Stimulated activated naive CD8-positive, alpha-beta T cell treated with anti-CD3 and anti-CD28 coated beads, Interleukin-15, amount 100 ng/mL, for 72 hours (primary cell): ENCODE data around the gene XG.
"Not testable (repeated sequence)": the region's sequence is repeated elsewhere in the genome, so short reads cannot be mapped to it uniquely, and the experiment has no call there.

Experiments used
- ATAC-seq: fragments of 150-1000 bp; cut with Tn5 transposase; 2 replicates; pipeline ENCODE4 v1.10.0; 2021; ENCODE audit warnings: mild to moderate bottlenecking, moderate library complexity
- DNase-seq, 2 donors: peaks; one replicate each; pipeline ENCODE4 v3.0.0; 2021 to 2022
- H3K27ac Mint-ChIP-seq, 2 donors: one replicate each; pipeline ENCODE4 v1.8.0; 2022; ENCODE audit warnings: mild to moderate bottlenecking in 2 of 2, mixed read lengths in 2 of 2, moderate library complexity in 2 of 2
- H3K27me3 Mint-ChIP-seq: one replicate; pipeline ENCODE4 v1.8.0; 2022; ENCODE audit warnings: mixed read lengths
- H3K4me1 Mint-ChIP-seq: one replicate; pipeline ENCODE4 v1.8.0; 2022; ENCODE audit warnings: mild to moderate bottlenecking, mixed read lengths
- H3K4me3 Mint-ChIP-seq, 2 donors: one replicate each; pipeline ENCODE4 v1.8.0; 2022; ENCODE audit warnings: mild to moderate bottlenecking in 2 of 2, mixed read lengths in 2 of 2, moderate library complexity in 1 of 2
- H3K9me3 Mint-ChIP-seq, 2 donors: one replicate each; pipeline ENCODE4 v1.8.0; 2022; ENCODE audit warnings: mixed read lengths in 2 of 2

The XG gene

GRCh38 chrX:2718821-2719220 lies 33.0 kb upstream of the XG start:
- H3K4me1 Mint-ChIP-seq = no peaks in the 10 kb centered on the region
- no peak overlapping the region for H3K27ac Mint-ChIP-seq
- ATAC-seq = no peak
- H3K27me3 Mint-ChIP-seq = no peaks in the 10 kb centered on the region
- no peaks in the 10 kb centered on the region for H3K9me3 Mint-ChIP-seq
- no peak overlapping the region for H3K4me3 Mint-ChIP-seq
- DNase-seq = no peak

- ATAC-seq (no peak), DNase-seq (no peak)
- no peaks in the 10 kb centered on the region for H3K4me1 Mint-ChIP-seq
- no peaks in the 10 kb centered on the region for H3K9me3 Mint-ChIP-seq
- no peak overlapping the region for H3K4me3 Mint-ChIP-seq
- peak overlapping the region in 1 of 2 donors; percentile 19 for H3K27ac Mint-ChIP-seq
- H3K27me3 Mint-ChIP-seq = no peaks in the 10 kb centered on the region
These were observed 31.9 kb upstream of the XG start for GRCh38 chrX:2719774-2720447.

- peak overlapping the region in 1 of 2 donors; percentile 10 for H3K27ac Mint-ChIP-seq
- no peaks in the 10 kb centered on the region for H3K9me3 Mint-ChIP-seq
- no peaks in the 10 kb centered on the region for H3K27me3 Mint-ChIP-seq
- DNase-seq (no peak), ATAC-seq (no peak)
- H3K4me1 Mint-ChIP-seq = no peaks in the 10 kb centered on the region
- H3K4me3 Mint-ChIP-seq = no peak overlapping the region
These were observed 28.5 kb upstream of the XG start for GRCh38 chrX:2723286-2723879.

GRCh38 chrX:2727264-2727663 lies 24.6 kb upstream of the XG start:
- not testable (repeated sequence) for H3K4me3 Mint-ChIP-seq, ATAC-seq, DNase-seq, H3K9me3 Mint-ChIP-seq, H3K27ac Mint-ChIP-seq, H3K4me1 Mint-ChIP-seq, H3K27me3 Mint-ChIP-seq

GRCh38 chrX:2732076-2732475 lies 19.8 kb upstream of the XG start:
- no peak overlapping the region for H3K4me3 Mint-ChIP-seq
- peaks cover 0 to 6% of the 10 kb centered on the region in 2 donors for H3K9me3 Mint-ChIP-seq
- H3K4me1 Mint-ChIP-seq = peaks cover 13% of the 10 kb centered on the region
- H3K27me3 Mint-ChIP-seq = no peaks in the 10 kb centered on the region
- no peak overlapping the region for H3K27ac Mint-ChIP-seq
- no peak for DNase-seq
- ATAC-seq = no peak

GRCh38 chrX:2732649-2733048 lies 19.2 kb upstream of the XG start:
- no peak overlapping the region for H3K4me3 Mint-ChIP-seq
- ATAC-seq (no peak), DNase-seq (no peak)
- peaks cover 13% of the 10 kb centered on the region for H3K4me1 Mint-ChIP-seq
- peaks cover 0 to 6% of the 10 kb centered on the region in 2 donors for H3K9me3 Mint-ChIP-seq
- H3K27me3 Mint-ChIP-seq = no peaks in the 10 kb centered on the region
- H3K27ac Mint-ChIP-seq = peak overlapping the region; percentile 2 to 63

- H3K27me3 Mint-ChIP-seq = no peaks in the 10 kb centered on the region
- H3K9me3 Mint-ChIP-seq = peaks cover 0 to 6% of the 10 kb centered on the region in 2 donors
- peaks cover 13% of the 10 kb centered on the region for H3K4me1 Mint-ChIP-seq
- H3K27ac Mint-ChIP-seq = peak overlapping the region in 1 of 2 donors; percentile 63
- DNase-seq (no peak), ATAC-seq (no peak)
- no peak overlapping the region for H3K4me3 Mint-ChIP-seq
These were observed 18.6 kb upstream of the XG start for GRCh38 chrX:2733286-2733685.

- Mint-ChIP-seq H3K4me3 (no peak overlapping the region), H3K27me3 (no peaks in the 10 kb centered on the region), H3K9me3 (peaks cover 0 to 6% of the 10 kb centered on the region in 2 donors), H3K4me1 (peaks cover 13% of the 10 kb centered on the region), H3K27ac (no peak overlapping the region)
- ATAC-seq (no peak), DNase-seq (no peak)
These were observed 16.6 kb upstream of the XG start for GRCh38 chrX:2735270-2735669.

- ATAC-seq = no peak
- no peaks in the 10 kb centered on the region for H3K27me3 Mint-ChIP-seq
- H3K27ac Mint-ChIP-seq = peak overlapping the region; percentile 47 to 78
- no peak for DNase-seq
- peaks cover 3% of the 10 kb centered on the region for H3K4me1 Mint-ChIP-seq
- H3K9me3 Mint-ChIP-seq = no peaks in the 10 kb centered on the region
- H3K4me3 Mint-ChIP-seq = no peak overlapping the region
These were observed 11.2 kb upstream of the XG start for GRCh38 chrX:2740672-2741071.

GRCh38 chrX:2741386-2741785 lies 10.5 kb upstream of the XG start:
- Mint-ChIP-seq H3K9me3 (no peaks in the 10 kb centered on the region), H3K27ac (no peak overlapping the region), H3K27me3 (no peaks in the 10 kb centered on the region), H3K4me3 (no peak overlapping the region), H3K4me1 (no peaks in the 10 kb centered on the region)
- ATAC-seq (no peak), DNase-seq (no peak)

GRCh38 chrX:2746250-2746649 lies 5.6 kb upstream of the XG start:
- not testable (repeated sequence) for H3K9me3 Mint-ChIP-seq, DNase-seq, H3K27me3 Mint-ChIP-seq, H3K4me3 Mint-ChIP-seq, H3K27ac Mint-ChIP-seq, ATAC-seq, H3K4me1 Mint-ChIP-seq

GRCh38 chrX:2748171-2748814 lies 3.5 kb upstream of the XG start:
- Mint-ChIP-seq H3K4me3 (no peak overlapping the region), H3K9me3 (no peaks in the 10 kb centered on the region), H3K27me3 (no peaks in the 10 kb centered on the region), H3K27ac (no peak overlapping the region), H3K4me1 (no peaks in the 10 kb centered on the region)
- ATAC-seq (no peak), DNase-seq (no peak)

- no peak overlapping the region for H3K27ac Mint-ChIP-seq
- no peak for ATAC-seq
- DNase-seq = no peak
- H3K4me1 Mint-ChIP-seq = no peaks in the 10 kb centered on the region
- H3K27me3 Mint-ChIP-seq = no peaks in the 10 kb centered on the region
- H3K9me3 Mint-ChIP-seq = no peaks in the 10 kb centered on the region
- no peak overlapping the region for H3K4me3 Mint-ChIP-seq
These were observed 3.0 kb upstream of the XG start for GRCh38 chrX:2748815-2749188.

GRCh38 chrX:2751291-2751690 lies 549 bp upstream of the XG start:
- ATAC-seq (no peak), DNase-seq (no peak)
- Mint-ChIP-seq H3K27me3 (no peaks in the 10 kb centered on the region), H3K9me3 (no peaks in the 10 kb centered on the region), H3K4me1 (peaks cover under 1% of the 10 kb centered on the region), H3K4me3 (no peak overlapping the region), H3K27ac (no peak overlapping the region)

- H3K27ac Mint-ChIP-seq, H3K9me3 Mint-ChIP-seq, DNase-seq, H3K27me3 Mint-ChIP-seq, H3K4me3 Mint-ChIP-seq, ATAC-seq: not testable (repeated sequence)
- peaks cover 12% of the 10 kb centered on the region for H3K4me1 Mint-ChIP-seq
These were observed 601 bp downstream of the XG start for GRCh38 chrX:2752441-2752840.

GRCh38 chrX:2755163-2755715 lies 3.4 kb downstream of the XG start:
- H3K27ac Mint-ChIP-seq, H3K9me3 Mint-ChIP-seq, ATAC-seq, DNase-seq, H3K4me3 Mint-ChIP-seq, H3K27me3 Mint-ChIP-seq: not testable (repeated sequence)
- peaks cover 12% of the 10 kb centered on the region for H3K4me1 Mint-ChIP-seq
